ENCODE results near the gene EPHB2. TPM values are rescaled to one million over a fixed set of nuclear protein-coding genes. Genes with fewer than 3 reads are reported as not detected.

The EPHB2 gene
- total RNA-seq, 2 experiments from 2014 or later, result 0.59 TPM; not detected in 1

DNA sequence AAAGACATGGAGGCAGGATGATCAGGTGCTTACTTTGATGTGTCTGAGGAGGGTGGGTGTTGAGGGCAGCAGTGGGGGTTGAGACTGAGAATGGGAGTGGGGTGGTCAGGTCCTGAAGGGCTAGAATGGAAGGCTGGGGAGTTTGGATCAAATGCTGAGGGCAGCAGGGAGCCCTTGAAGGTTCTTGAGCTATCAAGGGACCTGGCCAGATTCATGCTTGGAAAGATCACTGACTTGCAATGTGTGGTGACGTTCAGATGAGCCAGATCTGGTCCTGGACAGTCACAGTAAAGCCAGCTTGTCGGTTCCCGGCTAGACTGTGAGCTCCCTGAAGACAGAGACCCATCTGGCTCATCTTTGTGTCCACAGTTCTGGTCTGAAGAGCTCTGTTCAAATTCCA lies 3.8 kb downstream of the EPHB2 start:
- ChIA-PET CTCF (ENCODE audit: unreplicated experiment) (no interaction called here), POLR2A (interaction anchor here (1.2 kb wide), 1 partner anchor 10 kb away, joined by 3 read pairs; no protein-coding TSS in a partner anchor)
- Histone ChIP-seq H3K27ac (ENCODE audit: low read depth, low read length, poor library complexity, severe bottlenecking) (no peak overlapping the region), H3K4me2 (ENCODE audit: low read length) (no peak overlapping the region), H3K9me3 (ENCODE audit: low read length) (no peaks in the 10 kb centered on the region), H3K4me3 (ENCODE audit: low read depth, low read length, poor library complexity, severe bottlenecking) (no peak overlapping the region), H2AFZ (ENCODE audit: low read length) (no peak overlapping the region), H3K4me1 (ENCODE audit: insufficient read depth, low read length, poor library complexity, severe bottlenecking) (no peaks in the 10 kb centered on the region), H3K36me3 (ENCODE audit: insufficient read depth, low read length) (no peaks in the 10 kb centered on the region), H4K20me1 (ENCODE audit: insufficient read depth, low read length) (no peaks in the 10 kb centered on the region), H3K79me2 (ENCODE audit: insufficient read depth, low read depth, low read length) (no peaks in the 10 kb centered on the region), H3K9me2 (ENCODE audit: insufficient read depth, low read length) (no peaks in the 10 kb centered on the region)
- DNase-seq (ENCODE audit: low spot score), result no peak
- BruUV-seq (replicated peaks), result no TSS peak
- intact Hi-C loops (cut with micrococcal nuclease; ENCODE audit: unreplicated experiment), result no loop called here
- TF ChIP-seq, protein P1, sequence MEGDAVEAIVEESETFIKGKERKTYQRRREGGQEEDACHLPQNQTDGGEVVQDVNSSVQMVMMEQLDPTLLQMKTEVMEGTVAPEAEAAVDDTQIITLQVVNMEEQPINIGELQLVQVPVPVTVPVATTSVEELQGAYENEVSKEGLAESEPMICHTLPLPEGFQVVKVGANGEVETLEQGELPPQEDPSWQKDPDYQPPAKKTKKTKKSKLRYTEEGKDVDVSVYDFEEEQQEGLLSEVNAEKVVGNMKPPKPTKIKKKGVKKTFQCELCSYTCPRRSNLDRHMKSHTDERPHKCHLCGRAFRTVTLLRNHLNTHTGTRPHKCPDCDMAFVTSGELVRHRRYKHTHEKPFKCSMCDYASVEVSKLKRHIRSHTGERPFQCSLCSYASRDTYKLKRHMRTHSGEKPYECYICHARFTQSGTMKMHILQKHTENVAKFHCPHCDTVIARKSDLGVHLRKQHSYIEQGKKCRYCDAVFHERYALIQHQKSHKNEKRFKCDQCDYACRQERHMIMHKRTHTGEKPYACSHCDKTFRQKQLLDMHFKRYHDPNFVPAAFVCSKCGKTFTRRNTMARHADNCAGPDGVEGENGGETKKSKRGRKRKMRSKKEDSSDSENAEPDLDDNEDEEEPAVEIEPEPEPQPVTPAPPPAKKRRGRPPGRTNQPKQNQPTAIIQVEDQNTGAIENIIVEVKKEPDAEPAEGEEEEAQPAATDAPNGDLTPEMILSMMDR (conservative IDR thresholded peaks at IDR 0.05; ENCODE audit: low read length), result no peak
- no peak for TF ChIP-seq EZH2phosphoT487 (IDR thresholded peaks at IDR 0.05; ENCODE audit: borderline replicate concordance, low read depth, low read length)

GRCh38 chr1:22717037-22717760 lies 6.6 kb downstream of the EPHB2 start:
- Histone ChIP-seq H3K4me1 (ENCODE audit: insufficient read depth, low read length, poor library complexity, severe bottlenecking) (no peaks in the 10 kb centered on the region), H3K36me3 (ENCODE audit: insufficient read depth, low read length) (no peaks in the 10 kb centered on the region), H4K20me1 (ENCODE audit: insufficient read depth, low read length) (no peaks in the 10 kb centered on the region), H3K9me2 (ENCODE audit: insufficient read depth, low read length) (no peaks in the 10 kb centered on the region), H3K4me2 (ENCODE audit: low read length) (no peak overlapping the region), H3K9me3 (ENCODE audit: low read length) (no peaks in the 10 kb centered on the region), H2AFZ (ENCODE audit: low read length) (no peak overlapping the region), H3K27ac (ENCODE audit: low read depth, low read length, poor library complexity, severe bottlenecking) (no peak overlapping the region), H3K4me3 (ENCODE audit: low read depth, low read length, poor library complexity, severe bottlenecking) (no peak overlapping the region), H3K79me2 (ENCODE audit: insufficient read depth, low read depth, low read length) (no peaks in the 10 kb centered on the region)
- POLR2A ChIA-PET, result no interaction called here
- CTCF ChIA-PET (ENCODE audit: unreplicated experiment), result interaction anchor here (0.5 kb wide), 1 partner anchor 381 kb away, joined by 3 read pairs; no protein-coding TSS in a partner anchor
- intact Hi-C loops (cut with micrococcal nuclease; ENCODE audit: unreplicated experiment), result no loop called here
- TF ChIP-seq, protein P1 (conservative IDR thresholded peaks at IDR 0.05; ENCODE audit: low read length), result no peak
- TF ChIP-seq EZH2phosphoT487 (IDR thresholded peaks at IDR 0.05; ENCODE audit: borderline replicate concordance, low read depth, low read length), result no peak
- no peak for DNase-seq (ENCODE audit: low spot score)
- no TSS peak for BruUV-seq (replicated peaks)
